Globus pallidus (tissue), 1 donor: ENCODE data around the gene PHPT1.
A peak's percentile ranks its signal among the peaks of the same experiment; 100 is the strongest.
"Not testable (repeated sequence)": the region's sequence is repeated elsewhere in the genome, so short reads cannot be mapped to it uniquely, and the experiment has no call there.

Experiments
- DNase-seq: peaks from one replicate; pipeline ENCODE4 v3.0.0-alpha.2; 2015; ENCODE audit warnings: low spot score

The PHPT1 gene

DNA sequence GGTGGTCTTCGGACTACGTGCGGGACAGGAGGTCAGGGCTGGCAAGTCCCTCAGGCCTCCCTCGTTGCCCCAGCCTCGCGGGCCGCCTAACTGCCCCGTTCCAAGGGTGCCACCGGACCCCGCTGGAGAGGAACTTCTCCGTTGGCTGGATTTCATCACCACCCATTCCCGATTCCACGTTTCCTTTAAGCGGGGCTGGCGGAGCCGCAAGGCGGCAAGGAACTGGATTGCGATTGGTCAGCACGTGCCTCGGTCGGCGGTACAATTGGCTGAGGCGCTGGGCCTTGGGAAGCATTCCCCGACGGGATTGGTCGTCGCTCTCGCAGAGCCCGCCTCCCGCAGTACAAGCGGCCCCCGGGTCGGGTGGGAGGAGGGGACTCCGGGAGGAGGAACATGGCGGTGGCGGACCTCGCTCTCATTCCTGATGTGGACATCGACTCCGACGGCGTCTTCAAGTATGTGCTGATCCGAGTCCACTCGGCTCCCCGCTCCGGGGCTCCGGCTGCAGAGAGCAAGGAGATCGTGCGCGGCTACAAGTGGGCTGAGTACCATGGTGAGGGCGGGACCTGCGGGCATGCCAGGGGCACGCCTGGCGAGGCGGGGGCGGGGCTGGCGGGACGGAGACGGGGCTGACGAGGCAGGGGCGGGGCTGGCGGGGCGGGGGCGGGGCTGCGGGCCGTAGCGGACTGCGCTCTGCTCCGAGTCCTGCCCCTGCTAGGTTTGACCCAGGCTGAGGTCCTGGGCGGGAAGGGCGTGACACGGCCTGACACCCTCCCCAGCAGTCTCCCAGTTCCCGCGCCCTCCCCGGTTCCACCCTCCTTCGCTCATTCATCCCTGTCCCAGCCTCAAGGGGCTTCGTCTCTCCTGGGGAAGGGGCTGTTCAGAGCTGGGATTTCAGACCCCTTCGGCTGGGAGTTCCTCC is at the start of gene PHPT1:
Gene PHPT1, plus strand, starts transcription at position 372 of the 922 bp plus-strand sequence. Its CDS starts 22 bp downstream, at position 394.
- DNase-seq, result peak; percentile 99

- peak; percentile 57 for DNase-seq
These were observed 49.2 kb upstream of the PHPT1 start for GRCh38 chr9:136799854-136800657.

- DNase-seq, result no peak
These were observed 46.9 kb upstream of the PHPT1 start for GRCh38 chr9:136802321-136802720.

- DNase-seq, result not testable (repeated sequence)
These were observed 46.1 kb upstream of the PHPT1 start for GRCh38 chr9:136803009-136803550.

DNA sequence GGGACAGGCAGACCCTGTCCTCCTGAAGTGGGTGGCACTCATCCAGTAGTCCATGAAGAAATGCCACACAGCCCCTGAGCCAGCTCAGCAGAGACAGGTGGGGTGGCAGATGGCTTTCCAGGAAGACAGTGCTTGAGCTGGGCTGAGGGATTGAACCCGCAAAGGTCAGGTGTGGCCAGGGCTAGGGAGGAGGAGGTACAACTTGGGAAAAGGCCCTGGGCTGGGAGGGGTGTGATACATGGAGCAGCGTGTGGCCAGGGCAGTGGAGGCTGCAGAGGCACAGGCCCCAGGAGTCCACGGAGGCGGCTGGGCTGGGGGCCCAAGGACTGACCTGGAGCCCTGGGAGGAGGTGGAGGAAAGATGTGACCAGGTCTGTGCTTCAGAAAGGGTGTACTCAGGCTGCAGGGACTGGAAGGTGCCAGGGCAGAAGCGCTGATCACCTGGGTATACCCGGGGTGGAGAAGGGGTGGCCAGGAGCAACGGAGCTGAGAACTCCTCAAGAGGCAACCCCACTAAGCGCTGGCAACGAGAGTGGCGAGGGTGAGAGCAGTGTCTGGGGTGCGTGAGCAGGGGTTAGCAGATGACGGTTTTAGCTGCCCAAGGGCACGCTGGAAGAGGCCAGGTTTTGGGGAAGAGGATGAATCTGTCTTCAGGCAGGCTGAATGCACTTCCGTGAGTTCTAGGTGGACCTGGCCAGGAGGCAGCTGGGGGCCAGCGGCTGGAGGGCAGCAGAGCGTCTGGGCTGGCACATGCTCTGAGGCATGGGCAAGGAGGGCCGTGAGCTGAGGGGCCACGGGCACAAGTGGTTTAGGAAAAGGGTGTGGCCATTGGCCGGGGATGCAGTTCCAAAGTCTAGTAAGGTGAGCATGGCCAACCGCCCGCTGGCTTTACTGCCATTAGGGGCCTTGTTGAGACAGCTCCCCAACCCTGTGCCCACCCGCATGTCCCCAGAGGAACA is 45.4 kb upstream of the PHPT1 start:
- DNase-seq, result no peak

GRCh38 chr9:136804509-136805206 is 44.6 kb upstream of the PHPT1 start:
- no peak for DNase-seq

DNA sequence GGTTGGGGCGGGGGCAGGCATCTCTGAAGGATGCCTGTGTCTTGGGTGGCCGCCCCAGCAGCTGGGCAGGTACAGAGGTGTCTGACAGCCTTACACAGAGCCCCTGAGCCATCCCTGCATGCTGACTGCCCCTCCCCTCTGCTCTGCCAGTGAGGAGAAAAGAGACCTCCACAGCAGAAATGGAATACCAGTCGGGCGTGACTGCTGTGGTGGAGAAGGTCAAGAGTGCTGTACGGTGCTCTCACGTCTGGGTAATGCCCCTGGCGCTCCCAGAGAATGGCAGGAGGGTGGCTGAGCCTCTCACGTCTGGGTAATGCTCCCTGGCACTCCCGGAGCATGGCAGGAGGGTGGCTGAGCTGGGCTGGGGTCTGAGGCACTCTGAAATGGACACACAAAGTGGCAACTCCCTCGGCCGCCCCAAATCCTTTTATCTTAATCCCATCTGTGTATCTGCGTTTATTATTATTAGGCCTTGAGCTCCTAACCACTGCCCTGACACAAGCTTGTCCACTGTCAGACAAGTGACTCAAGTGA is 43.9 kb upstream of the PHPT1 start:
- DNase-seq, result no peak

DNA sequence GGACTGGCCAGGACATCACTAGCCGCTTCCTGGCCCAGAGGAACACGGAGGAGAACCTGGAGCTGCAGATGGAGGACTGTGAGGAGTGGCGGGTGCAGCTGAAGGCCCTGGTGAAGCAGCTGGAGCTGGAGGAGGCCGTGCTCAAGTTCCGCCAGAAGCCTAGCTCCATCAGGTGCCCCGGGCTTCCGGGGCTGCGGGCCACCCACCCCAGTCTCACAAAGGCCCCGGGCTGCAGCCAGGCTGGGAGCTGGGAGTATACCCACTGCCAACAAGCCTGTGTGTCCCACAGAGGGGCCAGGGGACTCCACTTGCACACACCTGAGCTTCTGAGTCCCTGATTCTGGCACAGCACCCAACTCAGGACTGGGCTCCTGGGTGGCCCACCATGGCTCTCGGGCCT is 43.1 kb upstream of the PHPT1 start:
- no peak for DNase-seq

DNA sequence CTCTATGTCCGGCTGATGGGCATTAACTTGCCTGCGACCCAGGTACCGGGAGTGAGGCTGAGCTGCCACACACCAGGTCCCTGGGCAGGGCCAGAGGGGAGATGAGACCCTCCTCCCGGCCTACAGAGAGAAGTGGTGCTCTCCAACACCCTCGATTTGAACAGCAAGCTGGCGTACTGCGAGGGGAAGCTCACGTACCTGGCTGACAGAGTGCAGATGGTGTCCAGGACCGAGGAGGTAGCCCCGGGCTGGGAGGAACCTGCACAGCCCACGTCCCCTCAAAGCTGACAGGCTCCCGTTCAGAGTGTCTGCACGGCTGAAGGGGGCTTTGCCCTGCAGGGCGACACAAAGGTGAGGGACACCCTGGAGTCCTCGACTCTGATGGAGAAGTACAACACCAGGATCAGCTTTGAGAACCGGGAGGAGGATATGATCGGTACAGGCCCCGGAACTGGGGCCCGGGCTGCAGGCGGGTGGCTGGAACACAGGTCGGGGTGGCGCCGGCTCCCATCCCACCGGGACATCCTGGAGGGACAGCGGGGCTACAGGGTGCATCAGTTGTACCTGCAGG is 42.5 kb upstream of the PHPT1 start:
- DNase-seq, result no peak

- DNase-seq, result peak; percentile 62
These were observed 41.7 kb upstream of the PHPT1 start, which contains the start of gene RABL6 for GRCh38 chr9:136807281-136808074. Gene RABL6, plus strand, starts transcription at chr9:136807948. Its CDS starts 249 bp downstream, at chr9:136808197.

DNA sequence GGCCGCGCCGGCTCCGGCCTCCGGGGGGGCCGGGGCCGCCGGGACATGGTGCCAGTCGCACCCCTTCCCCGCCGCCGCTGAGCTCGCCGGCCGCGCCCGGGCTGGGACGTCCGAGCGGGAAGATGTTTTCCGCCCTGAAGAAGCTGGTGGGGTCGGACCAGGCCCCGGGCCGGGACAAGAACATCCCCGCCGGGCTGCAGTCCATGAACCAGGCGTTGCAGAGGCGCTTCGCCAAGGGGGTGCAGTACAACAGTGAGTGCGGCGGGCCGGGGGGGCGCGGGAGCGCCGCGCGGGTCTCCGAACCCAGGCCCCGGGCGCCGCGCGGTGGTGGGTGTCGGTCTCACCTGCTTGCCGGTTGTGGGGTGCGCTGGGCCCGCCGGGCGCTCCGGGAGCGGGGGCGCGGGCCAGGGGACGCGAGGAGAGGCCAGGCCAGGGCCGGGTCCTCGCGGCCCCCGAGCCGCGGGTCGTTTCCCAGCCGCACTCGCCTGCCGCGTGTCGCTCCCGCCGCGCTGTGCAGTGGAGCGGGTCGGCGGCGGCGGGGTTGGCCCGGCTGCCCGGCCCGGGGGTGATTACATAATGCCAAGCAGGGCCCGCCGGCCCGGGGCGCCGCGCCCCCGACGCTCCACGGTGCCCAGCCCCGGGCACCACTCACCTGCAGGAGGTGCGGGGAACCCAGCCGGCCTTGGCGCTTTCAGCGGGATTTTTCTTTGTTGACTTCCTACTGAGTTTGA is 41.0 kb upstream of the PHPT1 start:
- no peak for DNase-seq

DNA sequence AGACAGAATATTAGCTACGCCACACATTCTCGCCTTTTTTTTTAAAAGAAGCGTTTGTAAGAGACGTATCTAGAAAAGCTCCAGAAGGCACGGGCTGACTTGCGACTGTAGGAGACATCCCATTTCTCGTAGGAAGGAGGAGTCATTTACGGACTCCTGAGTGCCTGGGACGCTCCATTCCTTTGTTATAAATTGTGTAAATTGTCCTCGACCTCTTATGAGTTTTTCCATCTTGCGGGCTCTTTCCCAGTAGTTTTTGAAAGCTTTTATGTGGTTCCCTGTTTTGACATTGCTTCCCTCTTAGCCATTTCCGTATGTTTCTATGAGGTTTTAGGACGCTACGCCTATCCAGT is 40.4 kb upstream of the PHPT1 start:
- DNase-seq, result no peak

- DNase-seq, result no peak
These were observed 34.3 kb upstream of the PHPT1 start for GRCh38 chr9:136814725-136815421.

GRCh38 chr9:136815422-136815782 is 33.8 kb upstream of the PHPT1 start:
- no peak for DNase-seq

GRCh38 chr9:136820971-136821825 is 28.0 kb upstream of the PHPT1 start:
- DNase-seq, result no peak

- DNase-seq, result no peak
These were observed 27.2 kb upstream of the PHPT1 start for GRCh38 chr9:136821826-136822544.
